Coronary artery (tissue), 2 donors: Measurements from ENCODE around the gene DNM2.
"Not testable (repeated sequence)": the region's sequence is repeated elsewhere in the genome, so short reads cannot be mapped to it uniquely, and the experiment has no call there.

Experiments used
- DNase-seq: peaks from one replicate; pipeline ENCODE4 v3.0.0-alpha.2; 2017; ENCODE audit warnings: low spot score
- H3K27ac ChIP-seq, 2 donors: fragments of 200-600 bp; sonication (generic); one replicate each; pipeline ENCODE4 v1.5.1; 2016 to 2019
- H3K4me3 ChIP-seq: fragments of 200-600 bp; sonication (generic); 2 replicates; pipeline ENCODE4 v1.5.1; 2016; ENCODE audit warnings: mild to moderate bottlenecking, moderate library complexity
- TF ChIP-seq, protein P1 (sequence below): fragments of 200-600 bp; sonication (generic); IDR thresholded peaks from one replicate; pipeline ENCODE4 v1.5.1; 2019; ENCODE audit warnings: antibody characterized with exemption

DNM2 gene

DNA sequence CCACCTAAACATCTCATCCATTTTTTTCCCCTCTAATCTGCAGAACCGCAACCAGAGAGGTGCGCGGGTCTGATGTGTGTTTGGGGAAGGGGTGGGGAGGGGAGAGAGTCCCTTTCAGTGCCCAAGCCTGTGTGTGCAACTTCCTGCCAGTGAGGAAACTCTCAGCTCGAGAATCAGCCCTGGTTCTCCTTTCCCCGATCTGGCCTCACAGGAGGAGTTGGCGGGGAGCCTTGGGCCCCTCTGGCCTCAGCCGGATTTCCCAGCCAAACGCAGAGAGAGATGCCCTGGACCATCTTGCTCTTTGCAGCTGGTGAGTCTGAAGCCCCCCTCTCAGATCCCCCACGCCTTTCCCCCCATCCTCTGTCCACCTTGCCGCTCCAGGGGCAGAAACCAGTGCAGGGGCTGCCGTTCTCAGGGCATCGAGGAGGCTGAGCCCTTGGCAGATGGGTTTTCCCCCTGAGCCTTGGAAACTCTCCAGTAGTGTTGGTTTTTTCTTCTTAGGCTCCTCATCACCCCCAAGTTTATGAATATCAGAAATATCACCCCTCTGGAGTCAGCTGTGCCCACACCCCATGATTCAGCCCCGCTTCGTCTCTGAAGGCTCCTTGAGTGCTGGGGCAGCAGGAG lies 130.5 kb downstream of the DNM2 start, which contains the start of gene C19orf38:
Gene C19orf38 (plus strand): TSS at position 186 of the 627 bp plus-strand sequence. CDS start 94 bp downstream, at position 280.
- H3K4me3 ChIP-seq, result peak within 1 kb of the TSS; percentile 25
- DNase-seq, result no peak
- H3K27ac ChIP-seq, result no peak within 1 kb of the TSS
- TF ChIP-seq, protein P1, sequence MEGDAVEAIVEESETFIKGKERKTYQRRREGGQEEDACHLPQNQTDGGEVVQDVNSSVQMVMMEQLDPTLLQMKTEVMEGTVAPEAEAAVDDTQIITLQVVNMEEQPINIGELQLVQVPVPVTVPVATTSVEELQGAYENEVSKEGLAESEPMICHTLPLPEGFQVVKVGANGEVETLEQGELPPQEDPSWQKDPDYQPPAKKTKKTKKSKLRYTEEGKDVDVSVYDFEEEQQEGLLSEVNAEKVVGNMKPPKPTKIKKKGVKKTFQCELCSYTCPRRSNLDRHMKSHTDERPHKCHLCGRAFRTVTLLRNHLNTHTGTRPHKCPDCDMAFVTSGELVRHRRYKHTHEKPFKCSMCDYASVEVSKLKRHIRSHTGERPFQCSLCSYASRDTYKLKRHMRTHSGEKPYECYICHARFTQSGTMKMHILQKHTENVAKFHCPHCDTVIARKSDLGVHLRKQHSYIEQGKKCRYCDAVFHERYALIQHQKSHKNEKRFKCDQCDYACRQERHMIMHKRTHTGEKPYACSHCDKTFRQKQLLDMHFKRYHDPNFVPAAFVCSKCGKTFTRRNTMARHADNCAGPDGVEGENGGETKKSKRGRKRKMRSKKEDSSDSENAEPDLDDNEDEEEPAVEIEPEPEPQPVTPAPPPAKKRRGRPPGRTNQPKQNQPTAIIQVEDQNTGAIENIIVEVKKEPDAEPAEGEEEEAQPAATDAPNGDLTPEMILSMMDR, result no peak

- TF ChIP-seq, protein P1, result no peak
- Histone ChIP-seq H3K27ac (no peak overlapping the region), H3K4me3 (no peak overlapping the region)
- DNase-seq, result no peak
Measured at GRCh38 chr19:10850631-10851030, 132.8 kb downstream of the DNM2 start.

GRCh38 chr19:10852098-10852800 lies 134.4 kb downstream of the DNM2 start:
- no peak for DNase-seq
- Histone ChIP-seq H3K4me3 (no peak overlapping the region), H3K27ac (no peak overlapping the region)
- TF ChIP-seq, protein P1, result no peak

- TF ChIP-seq, protein P1, result no peak
- no peak for DNase-seq
- Histone ChIP-seq H3K4me3 (no peak overlapping the region), H3K27ac (no peak overlapping the region)
Measured at GRCh38 chr19:10852941-10853340, 135.1 kb downstream of the DNM2 start.

DNA sequence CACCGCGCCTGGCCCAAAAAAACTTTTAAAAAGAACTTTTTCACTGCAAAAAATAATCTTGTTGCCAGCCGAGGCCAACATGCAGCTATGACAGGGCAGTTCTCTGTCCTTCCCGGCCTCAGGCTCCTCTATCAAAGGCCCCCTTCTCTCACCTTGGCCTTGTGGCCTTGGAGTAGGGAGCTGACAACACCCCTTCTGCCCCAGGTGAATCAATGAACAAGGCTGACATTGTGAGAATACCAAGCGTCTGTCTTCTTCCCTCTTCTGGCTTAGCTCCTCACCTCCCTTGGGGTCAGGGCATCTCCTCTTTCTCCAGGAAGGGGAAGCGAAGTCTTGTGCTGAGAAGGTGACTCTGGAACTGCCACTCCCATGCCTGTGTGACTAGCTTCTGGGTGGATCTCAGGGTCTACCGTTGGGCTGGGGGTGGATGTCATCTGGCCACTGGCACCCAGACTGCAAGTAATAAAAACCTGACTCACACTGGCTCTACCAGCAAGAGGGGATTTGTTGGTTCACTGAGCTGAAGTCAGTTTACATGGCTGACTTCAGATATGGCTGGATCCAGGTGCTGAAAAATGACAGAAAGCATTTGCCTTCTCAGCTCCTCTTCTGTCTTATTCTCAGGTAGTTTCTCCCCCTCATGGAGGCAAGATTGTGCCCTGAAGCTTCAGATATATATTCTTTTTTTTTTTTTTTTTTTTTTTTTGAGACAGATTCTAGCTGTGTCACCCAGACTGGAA lies 136.6 kb downstream of the DNM2 start:
- H3K27ac ChIP-seq, result no peak overlapping the region
- no peak for DNase-seq

DNA sequence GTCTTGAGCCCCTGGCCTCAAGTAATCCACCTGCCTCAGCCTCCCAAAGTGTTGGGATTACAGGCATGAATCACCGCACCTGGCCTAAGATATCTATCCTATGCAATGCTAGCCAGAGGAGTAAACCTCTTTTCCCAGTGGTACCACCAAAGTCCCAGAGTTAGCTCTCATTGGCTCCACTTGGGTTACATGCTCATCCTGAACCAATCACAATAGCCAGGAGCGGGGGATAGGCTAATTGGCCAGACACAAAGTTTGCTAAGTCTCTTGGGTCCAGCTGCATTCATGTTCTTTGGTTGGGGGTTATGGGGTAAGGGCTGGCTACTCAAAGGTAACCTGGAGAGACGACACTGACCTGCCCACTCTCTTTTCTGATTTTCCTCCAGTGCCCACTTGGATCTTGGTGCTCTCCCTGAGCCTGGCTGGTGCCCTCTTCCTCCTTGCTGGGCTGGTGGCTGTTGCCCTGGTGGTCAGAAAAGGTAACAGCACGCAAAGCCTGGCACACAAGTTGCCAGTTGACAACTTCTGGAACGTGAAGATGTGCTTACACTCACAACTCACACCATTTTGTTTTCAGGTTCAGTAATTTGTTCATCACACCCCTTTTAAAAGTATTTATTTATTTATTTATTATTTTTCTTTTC lies 138.1 kb downstream of the DNM2 start:
- Histone ChIP-seq H3K27ac (no peak overlapping the region), H3K4me3 (no peak overlapping the region)
- DNase-seq, result no peak
- TF ChIP-seq, protein P1, result peak; percentile 22

More for the DNA sequence above, 136.6 kb downstream of the DNM2 start:
- TF ChIP-seq, protein P1, result no peak
- H3K4me3 ChIP-seq, result no peak overlapping the region

DNA sequence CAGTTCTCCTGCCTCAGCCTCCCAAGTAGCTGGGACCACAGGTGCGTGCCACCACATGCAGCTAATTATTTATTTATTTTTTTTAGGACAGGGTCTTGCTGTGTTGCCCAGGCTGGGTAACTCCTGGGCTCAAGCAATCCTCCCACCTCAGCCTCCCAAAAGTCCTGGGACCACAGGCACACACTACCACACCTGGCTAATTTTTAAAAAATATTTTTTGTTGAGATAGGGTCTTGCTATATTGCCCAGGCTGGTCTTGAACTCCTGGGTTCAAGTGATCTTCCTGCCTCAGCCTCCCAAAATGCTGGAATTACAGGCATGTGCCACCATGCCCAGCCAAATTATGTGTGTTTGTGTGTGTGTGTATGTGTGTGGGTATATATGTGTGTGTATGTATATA lies 139.0 kb downstream of the DNM2 start:
- not testable (repeated sequence) for H3K27ac ChIP-seq, DNase-seq, H3K4me3 ChIP-seq
